ENCODE results near the gene LACC1.

Gene LACC1

GRCh38 chr13:43879755-43880181 is at the start of gene LACC1:
Gene LACC1 (plus strand): TSS chr13:43879904. CDS start chr13:43880986, 1,082 bp downstream.
- peak; percentile 21 for DNase-seq (ENCODE audit: insufficient read length, low spot score)
- no peak for FAIRE-seq
- TF ChIP-seq POLR2A (IDR thresholded peaks at IDR 0.05; ENCODE audit: low read depth, low read length), result peak; percentile 3; the same call in 1 of the 2 replicates

- FAIRE-seq (peak; percentile 62), DNase-seq (ENCODE audit: insufficient read length, low spot score) (no peak)
- TF ChIP-seq POLR2A (IDR thresholded peaks at IDR 0.05; ENCODE audit: low read depth, low read length), result no peak
These were observed 49.2 kb upstream of the LACC1 start for GRCh38 chr13:43830497-43830881.

- peak; percentile 90 for FAIRE-seq
- no peak for TF ChIP-seq POLR2A (IDR thresholded peaks at IDR 0.05; ENCODE audit: low read depth, low read length)
- DNase-seq (ENCODE audit: insufficient read length, low spot score), result no peak
These were observed 48.6 kb upstream of the LACC1 start for GRCh38 chr13:43831088-43831487.

GRCh38 chr13:43835701-43836100 is 44.0 kb upstream of the LACC1 start:
- no peak for DNase-seq (ENCODE audit: insufficient read length, low spot score)

GRCh38 chr13:43838909-43839308 is 40.8 kb upstream of the LACC1 start:
- no peak for TF ChIP-seq POLR2A (IDR thresholded peaks at IDR 0.05; ENCODE audit: low read depth, low read length)
- FAIRE-seq (no peak), DNase-seq (ENCODE audit: insufficient read length, low spot score) (no peak)

More at GRCh38 chr13:43835701-43836100, 44.0 kb upstream of the LACC1 start:
- no peak for FAIRE-seq
- no peak for TF ChIP-seq POLR2A (IDR thresholded peaks at IDR 0.05; ENCODE audit: low read depth, low read length)

- FAIRE-seq (no peak), DNase-seq (ENCODE audit: insufficient read length, low spot score) (no peak)
- TF ChIP-seq POLR2A (IDR thresholded peaks at IDR 0.05; ENCODE audit: low read depth, low read length), result no peak
These were observed 33.1 kb upstream of the LACC1 start for GRCh38 chr13:43846496-43847158.

- no peak for DNase-seq (ENCODE audit: insufficient read length, low spot score)
These were observed 31.6 kb upstream of the LACC1 start for GRCh38 chr13:43848001-43848649.

GRCh38 chr13:43850873-43851272 is 28.8 kb upstream of the LACC1 start:
- TF ChIP-seq POLR2A (IDR thresholded peaks at IDR 0.05; ENCODE audit: low read depth, low read length), result no peak
- no peak for FAIRE-seq
- no peak for DNase-seq (ENCODE audit: insufficient read length, low spot score)

More at GRCh38 chr13:43848001-43848649, 31.6 kb upstream of the LACC1 start:
- FAIRE-seq, result no peak
- TF ChIP-seq POLR2A (IDR thresholded peaks at IDR 0.05; ENCODE audit: low read depth, low read length), result no peak

GRCh38 chr13:43852923-43853404 is 26.7 kb upstream of the LACC1 start:
- DNase-seq (ENCODE audit: insufficient read length, low spot score), result no peak
- TF ChIP-seq POLR2A (IDR thresholded peaks at IDR 0.05; ENCODE audit: low read depth, low read length), result no peak
- no peak for FAIRE-seq

GRCh38 chr13:43861863-43862262 is 17.8 kb upstream of the LACC1 start:
- DNase-seq (ENCODE audit: insufficient read length, low spot score), result no peak
- no peak for FAIRE-seq
- no peak for TF ChIP-seq POLR2A (IDR thresholded peaks at IDR 0.05; ENCODE audit: low read depth, low read length)

- DNase-seq (ENCODE audit: insufficient read length, low spot score) (no peak), FAIRE-seq (no peak)
- TF ChIP-seq POLR2A (IDR thresholded peaks at IDR 0.05; ENCODE audit: low read depth, low read length), result no peak
These were observed 14.8 kb upstream of the LACC1 start for GRCh38 chr13:43864921-43865320.

GRCh38 chr13:43865892-43866291 is 13.8 kb upstream of the LACC1 start:
- TF ChIP-seq POLR2A (IDR thresholded peaks at IDR 0.05; ENCODE audit: low read depth, low read length), result no peak
- peak; percentile 65 for FAIRE-seq
- no peak for DNase-seq (ENCODE audit: insufficient read length, low spot score)

- DNase-seq (ENCODE audit: insufficient read length, low spot score) (no peak), FAIRE-seq (no peak)
These were observed 7.5 kb upstream of the LACC1 start for GRCh38 chr13:43872181-43872580.

GRCh38 chr13:43874504-43875092 is 5.1 kb upstream of the LACC1 start:
- DNase-seq (ENCODE audit: insufficient read length, low spot score) (no peak), FAIRE-seq (no peak)
- no peak for TF ChIP-seq POLR2A (IDR thresholded peaks at IDR 0.05; ENCODE audit: low read depth, low read length)

More at GRCh38 chr13:43872181-43872580, 7.5 kb upstream of the LACC1 start:
- TF ChIP-seq POLR2A (IDR thresholded peaks at IDR 0.05; ENCODE audit: low read depth, low read length), result no peak
